Measurements from ENCODE around the gene FNDC8. TPM values are rescaled to one million over a fixed set of nuclear protein-coding genes. Genes with fewer than 3 reads are reported as not detected.
A peak's percentile ranks its signal among the peaks of the same experiment; 100 is the strongest.

The FNDC8 gene
- total and polyA plus RNA-seq, 12 donors = not detected

DNA sequence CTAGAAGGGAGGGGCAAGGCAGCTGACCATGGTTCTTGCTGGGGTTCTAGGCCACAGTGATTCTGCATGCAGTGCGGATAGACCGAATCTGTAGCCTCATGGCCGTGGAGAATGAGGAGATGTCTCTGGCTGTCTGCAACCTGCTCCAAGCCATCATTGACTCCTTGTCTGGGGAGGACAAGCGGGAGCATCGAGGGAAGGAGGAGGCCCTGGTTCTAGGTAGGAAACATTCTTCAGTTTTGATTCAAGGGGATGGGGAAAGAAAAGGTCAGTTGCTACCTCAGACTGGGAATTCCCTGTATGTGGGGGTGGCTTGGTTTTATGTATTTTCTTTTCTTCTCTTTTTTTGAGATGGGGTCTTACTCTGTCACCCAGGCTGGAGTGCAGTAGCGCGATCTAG, 33.8 kb downstream of the FNDC8 start:
- no peaks in the 10 kb centered on the region for H3K27me3 ChIP-seq
- TF ChIP-seq, protein P1, sequence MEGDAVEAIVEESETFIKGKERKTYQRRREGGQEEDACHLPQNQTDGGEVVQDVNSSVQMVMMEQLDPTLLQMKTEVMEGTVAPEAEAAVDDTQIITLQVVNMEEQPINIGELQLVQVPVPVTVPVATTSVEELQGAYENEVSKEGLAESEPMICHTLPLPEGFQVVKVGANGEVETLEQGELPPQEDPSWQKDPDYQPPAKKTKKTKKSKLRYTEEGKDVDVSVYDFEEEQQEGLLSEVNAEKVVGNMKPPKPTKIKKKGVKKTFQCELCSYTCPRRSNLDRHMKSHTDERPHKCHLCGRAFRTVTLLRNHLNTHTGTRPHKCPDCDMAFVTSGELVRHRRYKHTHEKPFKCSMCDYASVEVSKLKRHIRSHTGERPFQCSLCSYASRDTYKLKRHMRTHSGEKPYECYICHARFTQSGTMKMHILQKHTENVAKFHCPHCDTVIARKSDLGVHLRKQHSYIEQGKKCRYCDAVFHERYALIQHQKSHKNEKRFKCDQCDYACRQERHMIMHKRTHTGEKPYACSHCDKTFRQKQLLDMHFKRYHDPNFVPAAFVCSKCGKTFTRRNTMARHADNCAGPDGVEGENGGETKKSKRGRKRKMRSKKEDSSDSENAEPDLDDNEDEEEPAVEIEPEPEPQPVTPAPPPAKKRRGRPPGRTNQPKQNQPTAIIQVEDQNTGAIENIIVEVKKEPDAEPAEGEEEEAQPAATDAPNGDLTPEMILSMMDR (IDR thresholded peaks at IDR 0.05) = no peak
- H3K4me3 ChIP-seq = no peak overlapping the region
- peak in 2 of 8 donors; percentile 15 to 19 for ATAC-seq
- DNase-seq = no peak
- WGBS, 2 donors = 92 to 95% methylated on average over 7 of the region's 7 CpGs
- H3K9me3 ChIP-seq = no peaks in the 10 kb centered on the region
- intact Hi-C loops (cut with DNase I) = no loop called here
- peaks cover 0 to 85% (median 3%) of the 10 kb centered on the region in 9 donors for H3K36me3 ChIP-seq
- no peak overlapping the region for H3K27ac ChIP-seq
- peaks cover 0 to 23% (median 1%) of the 10 kb centered on the region in 9 donors for H3K4me1 ChIP-seq

GRCh38 chr17:35159940-35160339, 38.5 kb downstream of the FNDC8 start:
- WGBS, 2 donors = 91 to 92% methylated on average over 2 of the region's 2 CpGs
- Histone ChIP-seq H3K27me3 (no peaks in the 10 kb centered on the region), H3K27ac (peak overlapping the region in 1 of 10 donors; percentile 47), H3K4me3 (no peak overlapping the region), H3K9me3 (no peaks in the 10 kb centered on the region), H3K4me1 (peaks cover 0 to 16% (median 0%) of the 10 kb centered on the region in 9 donors), H3K36me3 (peaks cover 0 to 92% (median 5%) of the 10 kb centered on the region in 9 donors)
- intact Hi-C loops (cut with DNase I) = loop anchor here in 2 of 10 donors (10.0 kb wide), 1 partner anchor 585 kb away; no protein-coding TSS in a partner anchor
- DNase-seq (no peak), ATAC-seq (no peak)
- TF ChIP-seq, protein P1 (IDR thresholded peaks at IDR 0.05) = no peak

GRCh38 chr17:35160354-35161201, 39.2 kb downstream of the FNDC8 start:
- no peaks in the 10 kb centered on the region for H3K9me3 ChIP-seq
- 74 to 79% methylated on average over 13 of the region's 13 CpGs for WGBS, 2 donors
- peak overlapping the region in 1 of 10 donors; percentile 47 for H3K27ac ChIP-seq
- intact Hi-C loops (cut with DNase I) = loop anchor here in 2 of 10 donors (10.0 kb wide), 1 partner anchor 584 kb away; no protein-coding TSS in a partner anchor
- H3K36me3 ChIP-seq = peaks cover 0 to 89% (median 5%) of the 10 kb centered on the region in 9 donors
- no peaks in the 10 kb centered on the region for H3K27me3 ChIP-seq
- DNase-seq (no peak), ATAC-seq (no peak)
- H3K4me3 ChIP-seq = no peak overlapping the region
- peaks cover 0 to 16% (median 0%) of the 10 kb centered on the region in 9 donors for H3K4me1 ChIP-seq
- TF ChIP-seq, protein P1 (IDR thresholded peaks at IDR 0.05) = no peak

DNA sequence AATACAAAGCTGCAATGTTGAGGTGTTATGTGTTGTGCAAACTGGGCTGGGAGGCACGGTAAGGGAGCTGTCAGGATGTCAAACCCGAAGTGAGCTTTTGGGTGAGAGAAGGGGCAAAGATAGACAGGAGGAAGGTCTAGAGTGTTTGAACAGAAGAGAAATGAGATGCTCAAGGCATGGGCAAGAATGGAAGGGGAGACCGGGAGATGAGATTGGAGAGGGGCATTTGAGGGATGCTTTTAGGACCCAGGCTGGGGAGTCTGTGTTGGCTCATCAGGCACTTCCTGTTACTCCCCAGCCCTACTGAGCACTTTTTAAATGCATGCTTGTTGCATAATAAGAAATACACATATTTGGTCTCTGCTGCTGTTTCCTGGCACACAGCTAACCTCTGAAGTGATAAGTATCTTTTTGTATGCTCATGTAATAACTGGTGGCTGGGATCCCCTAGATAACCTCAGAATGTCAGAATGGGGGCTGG, 39.9 kb downstream of the FNDC8 start:
- H3K9me3 ChIP-seq = no peaks in the 10 kb centered on the region
- H3K4me3 ChIP-seq = no peak overlapping the region
- DNase-seq = no peak
- no peaks in the 10 kb centered on the region for H3K27me3 ChIP-seq
- intact Hi-C loops (cut with DNase I) = loop anchor here in 2 of 10 donors (10.0 kb wide), 1 partner anchor 583 kb away; no protein-coding TSS in a partner anchor
- WGBS, 2 donors = 72 to 74% methylated on average over 3 of the region's 3 CpGs
- H3K27ac ChIP-seq = peak overlapping the region in 1 of 10 donors; percentile 33
- peaks cover 0 to 82% (median 5%) of the 10 kb centered on the region in 9 donors for H3K36me3 ChIP-seq
- peaks cover 0 to 16% (median 0%) of the 10 kb centered on the region in 9 donors for H3K4me1 ChIP-seq
- peak in 2 of 8 donors; percentile 31 to 34 for ATAC-seq
- TF ChIP-seq, protein P1 (IDR thresholded peaks at IDR 0.05) = no peak

All from heart right ventricle (tissue), 16 donors.